AG04449 (cell line): ENCODE results near the gene IDH2.
"Not testable (repeated sequence)": the region's sequence is repeated elsewhere in the genome, so short reads cannot be mapped to it uniquely, and the experiment has no call there.

ENCODE experiments used
- CTCF ChIA-PET: fragments of 350-600 bp; formaldehyde crosslinking; extraction: SDS; loops from one replicate; lab custom pipeline; 2021; ENCODE audit warnings: antibody characterized with exemption; lab: Yijun Ruan, JAX
- POLR2A ChIA-PET: fragments of 400-600, 350-600 bp; formaldehyde crosslinking; extraction: SDS; loops from one replicate; lab custom pipeline; 2020; ENCODE audit warnings: antibody characterized with exemption, inconsistent platforms; lab: Yijun Ruan, JAX
- DNase-seq: peaks from one replicate; pipeline ENCODE4 v3.0.0-alpha.2; 2010; ENCODE audit warnings: low read depth, low spot score
- H3K4me3 ChIP-seq: 2 replicates; pipeline ENCODE4 v1.5.1; 2011; ENCODE audit warnings: low read depth, mild to moderate bottlenecking, control low read depth, low read length
- CTCF ChIP-seq: IDR thresholded peaks from one replicate; pipeline ENCODE4 v1.5.1; 2011; ENCODE audit warnings: mild to moderate bottlenecking, moderate library complexity, low read length, control low read depth, inconsistent platforms; ENCODE audit not compliant: insufficient read depth; ENCODE audit errors: missing control alignments

The IDH2 gene

DNA sequence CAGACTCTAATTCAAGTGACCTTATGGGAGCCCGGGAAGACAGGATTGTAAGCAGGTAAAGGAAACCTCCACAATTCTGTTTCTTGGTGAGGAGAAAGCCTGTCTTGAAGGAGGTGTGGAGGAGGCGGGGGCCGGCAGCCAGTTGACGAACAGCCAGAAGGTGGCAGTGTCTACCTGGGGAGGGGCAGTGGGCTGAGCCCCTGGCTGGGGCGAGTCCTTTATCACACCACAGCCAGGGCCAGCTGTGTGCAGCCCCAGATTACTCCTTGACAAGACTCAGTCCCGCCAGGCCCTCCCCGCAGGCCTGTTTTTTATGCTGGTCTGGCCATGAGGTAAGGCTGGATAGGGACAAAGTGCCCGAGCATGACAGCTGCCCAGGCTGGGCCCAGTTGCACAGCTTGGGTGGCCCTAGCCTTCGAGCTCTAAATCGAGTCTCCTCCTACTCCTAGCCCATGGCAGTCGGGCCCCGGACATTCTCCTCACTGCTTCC is 40.9 kb upstream of the IDH2 start:
- CTCF ChIA-PET: interaction anchor here (1.0 to 2.3 kb wide), 7 partner anchors 9 to 90 kb away, joined by 3 to 13 read pairs (median 4); no protein-coding TSS in a partner anchor
- no peak for DNase-seq
- TF ChIP-seq CTCF: peak; percentile 47
- no peak overlapping the region for H3K4me3 ChIP-seq
- POLR2A ChIA-PET: interaction anchor here (1.0 kb wide), 1 partner anchor 41 kb away, joined by 3 read pairs; the partner anchor contains the start of gene IDH2

DNA sequence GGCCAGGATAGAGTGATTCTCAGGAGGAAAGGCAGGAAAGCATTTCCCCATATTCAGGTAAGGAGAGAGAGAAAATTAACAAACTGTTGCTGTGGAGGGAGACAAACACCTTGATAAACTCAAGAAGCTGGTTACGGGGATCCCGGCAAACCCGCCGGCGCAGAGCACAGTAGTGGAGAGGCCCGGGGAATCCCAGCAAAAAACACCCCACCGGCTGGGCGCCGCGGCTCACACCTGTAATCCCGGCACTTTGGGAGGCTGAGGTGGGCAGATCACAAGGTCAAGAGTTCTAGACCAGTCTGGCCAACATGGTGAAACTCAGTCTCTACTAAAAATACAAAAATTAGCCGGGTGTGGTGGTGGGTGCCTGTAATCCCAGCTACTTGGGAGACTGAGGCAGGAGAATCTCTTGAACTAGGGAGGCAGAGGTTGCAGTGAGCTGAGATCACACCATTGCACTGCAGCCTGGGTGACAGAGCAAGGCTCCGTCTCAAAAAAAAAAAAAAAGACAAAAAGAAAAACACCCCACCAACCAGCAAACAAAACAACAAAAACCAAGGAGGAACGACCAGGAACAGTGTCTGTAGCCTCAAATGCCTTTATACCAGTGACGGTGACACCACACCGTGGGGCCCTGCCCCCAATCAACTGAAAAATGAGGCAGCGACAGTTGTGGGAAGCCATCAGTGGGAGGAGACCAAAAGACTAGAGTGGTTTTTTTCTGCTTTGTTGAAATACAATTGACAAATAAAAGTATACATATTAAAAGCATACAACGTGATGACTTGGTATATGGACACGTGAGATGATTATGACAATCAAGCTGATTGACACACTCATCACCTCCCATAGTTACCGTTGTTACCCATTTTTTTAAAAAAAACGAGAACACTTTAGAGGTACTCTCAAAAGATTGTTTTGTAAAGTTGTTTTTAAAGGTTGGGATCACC is 40.2 kb upstream of the IDH2 start:
- POLR2A ChIA-PET: interaction anchor here (1.0 kb wide), 1 partner anchor 40 kb away, joined by 3 read pairs; the partner anchor contains the start of gene IDH2
- CTCF ChIA-PET: interaction anchor here (0.6 to 2.3 kb wide), 8 partner anchors 9 to 90 kb away, joined by 3 to 13 read pairs (median 4); no protein-coding TSS in a partner anchor

GRCh38 chr15:90141646-90142045 is 39.4 kb upstream of the IDH2 start:
- CTCF ChIA-PET: interaction anchor here (0.6 to 2.3 kb wide), 5 partner anchors 77 to 243 kb away, joined by 3 to 13 read pairs (median 4); no protein-coding TSS in a partner anchor
- no peak for DNase-seq
- TF ChIP-seq CTCF: no peak
- POLR2A ChIA-PET: no interaction called here
- no peak overlapping the region for H3K4me3 ChIP-seq

More for the DNA sequence above, 40.2 kb upstream of the IDH2 start:
- no peak for TF ChIP-seq CTCF
- H3K4me3 ChIP-seq: no peak overlapping the region
- no peak for DNase-seq

DNA sequence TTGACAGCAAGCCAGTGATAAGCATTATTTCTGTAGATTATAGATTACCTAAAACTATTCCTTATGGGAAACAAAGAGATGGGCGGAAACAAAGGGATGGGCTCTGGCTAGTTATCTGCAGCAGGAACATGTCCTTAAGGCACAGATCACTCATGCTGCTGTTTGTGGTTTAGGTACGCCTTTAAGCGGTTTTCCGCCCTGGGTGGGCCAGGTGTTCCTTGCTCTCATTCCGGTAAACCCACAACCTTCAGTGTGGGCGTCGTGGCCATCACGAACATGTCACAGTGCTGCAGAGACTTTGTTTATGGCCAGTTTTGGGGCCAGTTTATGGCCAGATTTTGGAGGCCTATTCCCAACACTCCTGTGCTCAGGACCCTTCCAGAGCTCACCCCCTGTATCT is 37.3 kb upstream of the IDH2 start:
- H3K4me3 ChIP-seq, DNase-seq, POLR2A ChIA-PET: not testable (repeated sequence)
- CTCF ChIA-PET: interaction anchor here (1.5 to 1.6 kb wide), 2 partner anchors 11 to 79 kb away, joined by 3 to 6 read pairs; no protein-coding TSS in a partner anchor

DNA sequence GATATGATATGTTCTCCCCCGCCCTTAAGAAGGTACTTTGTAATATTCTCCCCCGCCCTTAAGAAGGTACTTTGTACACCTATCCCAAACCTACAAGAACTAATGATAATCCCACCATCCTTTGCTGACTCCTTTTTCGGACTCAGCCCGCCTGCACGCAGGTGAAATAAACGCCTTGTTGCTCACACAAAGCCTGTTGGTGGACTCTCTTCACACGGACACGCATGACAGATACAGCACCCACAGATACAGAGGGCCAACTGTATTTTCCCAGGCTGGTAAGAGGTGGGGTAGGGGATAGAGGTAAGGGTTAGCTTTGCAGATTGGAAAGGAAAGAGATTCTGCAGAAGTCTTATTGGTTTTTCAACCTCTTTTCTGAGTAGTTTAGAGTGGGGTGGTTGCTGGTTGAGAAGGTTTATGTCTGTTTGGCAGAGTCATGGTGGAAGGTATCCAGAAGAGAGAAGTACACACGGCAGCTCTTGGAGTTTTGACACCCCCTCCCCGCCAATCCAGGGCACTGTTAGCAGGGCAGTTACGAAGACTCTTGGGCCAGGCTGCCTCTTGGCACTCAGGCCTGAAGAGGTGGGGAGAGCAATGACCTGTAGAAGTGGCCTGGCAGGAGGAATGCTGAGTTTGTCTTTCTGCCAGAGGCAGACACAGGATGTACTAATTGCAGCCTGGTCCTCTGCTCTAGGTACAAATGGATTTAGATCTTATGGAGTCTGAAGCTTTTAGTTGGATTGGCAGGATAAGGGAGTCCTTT is 36.0 kb upstream of the IDH2 start:
- no peak for TF ChIP-seq CTCF
- ChIA-PET POLR2A (no interaction called here), CTCF (interaction anchor here (1.5 to 1.6 kb wide), 2 partner anchors 12 to 81 kb away, joined by 3 to 6 read pairs; no protein-coding TSS in a partner anchor)
- H3K4me3 ChIP-seq: no peak overlapping the region
- DNase-seq: no peak

GRCh38 chr15:90132437-90132836 is 30.2 kb upstream of the IDH2 start:
- CTCF ChIA-PET: no interaction called here
- H3K4me3 ChIP-seq: no peak overlapping the region
- POLR2A ChIA-PET: no interaction called here
- no peak for TF ChIP-seq CTCF
- DNase-seq: no peak
